Hepatocyte (in vitro differentiated cells): Measurements from ENCODE around the gene NOL9. TPM values are rescaled to one million over a fixed set of nuclear protein-coding genes. Genes with fewer than 3 reads are reported as not detected.

ENCODE experiments used
- DNase-seq: peaks from one replicate; pipeline ENCODE4 v3.0.0-alpha.2; 2016; ENCODE audit warnings: low spot score
- H2AFZ ChIP-seq: fragments of 200-600 bp; sonication (generic); 2 replicates; pipeline ENCODE4 v1.6.0; 2016; ENCODE audit warnings: antibody characterized with exemption, mild to moderate bottlenecking
- H3K27ac ChIP-seq: fragments of 200-600 bp; sonication (generic); 2 replicates; pipeline ENCODE4 v1.5.1; 2016; ENCODE audit warnings: mild to moderate bottlenecking
- H3K27me3 ChIP-seq: fragments of 200-600 bp; sonication (generic); 2 replicates; pipeline ENCODE4 v1.6.1; 2016
- H3K36me3 ChIP-seq: fragments of 200-600 bp; sonication (generic); replicated peaks from 2 replicates; pipeline ENCODE4 v1.5.1; 2016; ENCODE audit warnings: low read depth; ENCODE audit not compliant: insufficient read depth
- H3K4me1 ChIP-seq: fragments of 200-600 bp; sonication (generic); 2 replicates; pipeline ENCODE4 v1.5.1; 2016; ENCODE audit warnings: mild to moderate bottlenecking, moderate library complexity; ENCODE audit not compliant: insufficient read depth
- H3K4me2 ChIP-seq: fragments of 200-600 bp; sonication (generic); 2 replicates; pipeline ENCODE4 v1.6.0; 2016
- H3K4me3 ChIP-seq: fragments of 200-600 bp; sonication (generic); 2 replicates; pipeline ENCODE4 v1.5.1; 2016; ENCODE audit warnings: mild to moderate bottlenecking
- H3K79me2 ChIP-seq: fragments of 200-600 bp; sonication (generic); 2 replicates; pipeline ENCODE4 v1.6.0; 2017; ENCODE audit warnings: mild to moderate bottlenecking
- H3K9me2 ChIP-seq: fragments of 200-600 bp; sonication (generic); replicated peaks from 2 replicates; pipeline ENCODE4 v1.6.0; 2017; ENCODE audit warnings: mild to moderate bottlenecking; ENCODE audit not compliant: insufficient read depth
- H3K9me3 ChIP-seq: fragments of 200-600 bp; sonication (generic); 2 replicates; pipeline ENCODE4 v1.5.1; 2016; ENCODE audit warnings: low read depth, mild to moderate bottlenecking
- H4K20me1 ChIP-seq: fragments of 200-600 bp; sonication (generic); 2 replicates; pipeline ENCODE4 v1.6.0; 2016; ENCODE audit warnings: mild to moderate bottlenecking; ENCODE audit not compliant: insufficient read depth, poor library complexity, severe bottlenecking
- EZH2 ChIP-seq: fragments of 200-600 bp; sonication (generic); IDR thresholded peaks from 2 replicates; pipeline ENCODE4 v1.6.1; 2016; ENCODE audit warnings: antibody characterized with exemption, mild to moderate bottlenecking, borderline replicate concordance
- EZH2phosphoT487 ChIP-seq: fragments of 200-600 bp; sonication (generic); IDR thresholded peaks from one replicate; pipeline ENCODE4 v1.6.1; 2018; ENCODE audit warnings: antibody characterized with exemption, mild to moderate bottlenecking, low read depth, moderate library complexity; ENCODE audit not compliant: unreplicated experiment, severe bottlenecking
- WGBS: methylation state at CpG from one replicate; pipeline ENCODE4 v1.1.6; 2016; ENCODE audit warnings: low lambda C conversion rate; ENCODE audit errors: missing lambda C conversion rate; 5-methylcytosine and 5-hydroxymethylcytosine counted together
- polyA plus RNA-seq: library from polyadenylated mRNA; unstranded; fragments of >200 nt; fragmentation: Nextera tagmentation; extraction: Ambion mirVana; gene quantifications from 2 replicates; pipeline ENCODE4 v1.2.1, GENCODE V29; 2016
- total RNA-seq: library from RNA; depleted of rRNA; stranded (reverse); fragments of >200 nt; gene quantifications from 2 replicates; pipeline ENCODE4 v1.2.3, GENCODE V29; 2014
- TF ChIP-seq, protein P1 (sequence below): fragments of 200-600 bp; sonication (generic); IDR thresholded peaks from 2 replicates; pipeline ENCODE4 v1.5.1; 2016; ENCODE audit warnings: antibody characterized with exemption, mild to moderate bottlenecking; ENCODE audit not compliant: poor library complexity

Gene NOL9
- total and polyA plus RNA-seq, 2 experiments from 2014 or later: 13.7 to 21.6 TPM

DNA sequence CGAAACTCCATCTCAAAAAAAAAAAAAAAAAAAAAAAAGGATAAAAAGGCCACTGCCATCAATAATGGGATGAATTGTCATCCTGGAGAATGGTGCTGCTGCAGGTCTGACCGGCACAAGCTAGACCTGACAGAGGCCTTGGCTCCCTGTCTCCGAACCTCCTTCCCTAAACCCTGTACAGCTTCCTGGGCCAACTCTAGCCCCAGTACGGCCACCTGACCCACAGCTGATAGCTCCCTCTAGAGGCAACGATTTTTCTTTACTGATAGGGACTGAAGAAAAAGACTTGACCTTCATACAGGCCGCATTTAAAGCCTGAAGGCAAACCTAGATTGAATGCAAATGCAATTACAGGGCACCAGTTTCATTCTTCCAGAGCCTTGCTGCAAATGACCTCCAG is 30.7 kb downstream of the NOL9 start:
- 40% methylated on average over 6 of the region's 6 CpGs for WGBS

DNA sequence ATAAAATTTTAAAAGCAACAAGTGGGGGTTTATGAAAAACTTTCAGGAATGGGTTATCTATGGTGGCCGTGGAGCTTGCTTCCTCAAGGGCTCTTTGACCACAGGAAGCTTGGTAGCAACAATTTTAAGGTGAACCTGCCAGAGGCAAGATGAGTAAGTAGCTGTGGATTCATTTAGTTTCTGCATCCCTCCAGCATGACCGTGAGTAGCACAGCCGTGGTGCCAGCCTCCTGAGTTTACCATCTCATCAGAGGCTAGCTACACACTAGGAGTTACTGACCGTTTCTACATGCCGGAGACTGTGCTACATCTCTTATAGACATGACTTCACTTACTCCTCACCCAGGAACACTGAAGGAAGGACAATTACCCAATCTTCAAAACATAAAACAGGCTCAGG is 32.8 kb downstream of the NOL9 start:
- DNase-seq: no peak
- Histone ChIP-seq H4K20me1 (no peaks in the 10 kb centered on the region), H3K79me2 (no peaks in the 10 kb centered on the region), H3K9me3 (no peaks in the 10 kb centered on the region), H3K4me3 (no peak overlapping the region), H3K27ac (no peak overlapping the region), H3K27me3 (no peaks in the 10 kb centered on the region), H3K4me2 (no peak overlapping the region), H2AFZ (no peak overlapping the region), H3K4me1 (peaks cover 14% of the 10 kb centered on the region), H3K36me3 (no peaks in the 10 kb centered on the region), H3K9me2 (no peaks in the 10 kb centered on the region)
- TF ChIP-seq EZH2phosphoT487: no peak
- no peak for TF ChIP-seq EZH2
- TF ChIP-seq, protein P1, sequence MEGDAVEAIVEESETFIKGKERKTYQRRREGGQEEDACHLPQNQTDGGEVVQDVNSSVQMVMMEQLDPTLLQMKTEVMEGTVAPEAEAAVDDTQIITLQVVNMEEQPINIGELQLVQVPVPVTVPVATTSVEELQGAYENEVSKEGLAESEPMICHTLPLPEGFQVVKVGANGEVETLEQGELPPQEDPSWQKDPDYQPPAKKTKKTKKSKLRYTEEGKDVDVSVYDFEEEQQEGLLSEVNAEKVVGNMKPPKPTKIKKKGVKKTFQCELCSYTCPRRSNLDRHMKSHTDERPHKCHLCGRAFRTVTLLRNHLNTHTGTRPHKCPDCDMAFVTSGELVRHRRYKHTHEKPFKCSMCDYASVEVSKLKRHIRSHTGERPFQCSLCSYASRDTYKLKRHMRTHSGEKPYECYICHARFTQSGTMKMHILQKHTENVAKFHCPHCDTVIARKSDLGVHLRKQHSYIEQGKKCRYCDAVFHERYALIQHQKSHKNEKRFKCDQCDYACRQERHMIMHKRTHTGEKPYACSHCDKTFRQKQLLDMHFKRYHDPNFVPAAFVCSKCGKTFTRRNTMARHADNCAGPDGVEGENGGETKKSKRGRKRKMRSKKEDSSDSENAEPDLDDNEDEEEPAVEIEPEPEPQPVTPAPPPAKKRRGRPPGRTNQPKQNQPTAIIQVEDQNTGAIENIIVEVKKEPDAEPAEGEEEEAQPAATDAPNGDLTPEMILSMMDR: no peak
- WGBS: 61% methylated on average over 5 of the region's 5 CpGs

More for the DNA sequence above, 30.7 kb downstream of the NOL9 start:
- Histone ChIP-seq H3K27me3 (no peaks in the 10 kb centered on the region), H3K36me3 (no peaks in the 10 kb centered on the region), H3K9me2 (no peaks in the 10 kb centered on the region), H3K27ac (no peak overlapping the region), H2AFZ (no peak overlapping the region), H3K9me3 (no peaks in the 10 kb centered on the region), H3K4me3 (no peak overlapping the region), H3K79me2 (no peaks in the 10 kb centered on the region), H3K4me1 (peaks cover 14% of the 10 kb centered on the region), H4K20me1 (no peaks in the 10 kb centered on the region), H3K4me2 (no peak overlapping the region)
- TF ChIP-seq EZH2 (no peak), EZH2phosphoT487 (no peak)
- TF ChIP-seq, protein P1: peak; percentile 46
- peak; percentile 55 for DNase-seq

DNA sequence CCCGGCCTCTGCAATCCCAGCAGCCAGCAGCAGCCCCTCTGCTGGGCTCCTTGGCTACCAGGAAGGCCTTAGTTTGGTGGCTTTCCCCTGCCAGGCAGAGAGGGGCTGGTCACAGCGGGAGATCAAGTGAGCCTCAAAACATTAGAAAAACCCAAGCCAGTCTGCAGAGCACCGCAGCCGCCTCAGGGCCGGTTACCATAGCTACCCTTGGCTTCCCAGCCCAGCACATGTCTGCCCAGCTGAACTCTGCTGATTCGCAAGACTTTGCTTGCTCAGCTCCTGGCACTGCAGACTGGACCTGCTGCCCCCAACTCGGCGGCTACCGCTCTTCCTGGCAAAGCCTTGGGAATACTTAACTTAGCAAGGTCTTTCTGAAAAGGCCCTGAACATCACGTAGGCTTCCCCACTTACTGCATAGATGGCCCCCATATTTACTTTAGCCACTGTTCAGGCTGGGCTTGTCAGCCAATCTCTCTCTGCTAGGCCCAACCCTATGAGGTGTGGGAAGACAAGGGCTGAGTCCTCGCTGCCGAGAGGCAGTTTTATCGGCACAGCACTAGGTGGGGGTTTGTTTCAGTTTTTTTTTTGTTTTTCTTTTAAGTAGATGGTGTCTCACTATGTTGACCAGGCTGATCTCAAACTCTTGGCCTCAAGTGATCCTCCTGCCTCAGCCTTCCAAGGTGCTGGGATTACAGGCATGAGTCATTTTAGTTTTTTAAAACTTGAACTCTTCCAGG is 34.2 kb downstream of the NOL9 start:
- no peaks in the 10 kb centered on the region for H3K27me3 ChIP-seq
- H3K4me3 ChIP-seq: no peak overlapping the region
- no peaks in the 10 kb centered on the region for H3K36me3 ChIP-seq
- no peaks in the 10 kb centered on the region for H3K79me2 ChIP-seq
- H4K20me1 ChIP-seq: no peaks in the 10 kb centered on the region
- H2AFZ ChIP-seq: no peak overlapping the region
- H3K4me2 ChIP-seq: peak overlapping the region; percentile 43
- H3K9me3 ChIP-seq: no peaks in the 10 kb centered on the region
- peak; percentile 78 for DNase-seq
- peaks cover 14% of the 10 kb centered on the region for H3K4me1 ChIP-seq
- TF ChIP-seq, protein P1: no peak
- TF ChIP-seq EZH2: no peak
- TF ChIP-seq EZH2phosphoT487: no peak
- no peaks in the 10 kb centered on the region for H3K9me2 ChIP-seq
- 20% methylated on average over 13 of the region's 13 CpGs for WGBS
- no peak overlapping the region for H3K27ac ChIP-seq
